Omental fat pad (tissue), 4 donors: Measurements from ENCODE around the gene TSTD1. TPM values are rescaled to one million over a fixed set of nuclear protein-coding genes. Genes with fewer than 3 reads are reported as not detected.

Experiments used
- ATAC-seq: fragments of 150-250 bp; one replicate; pipeline ENCODE4 v1.9.1; 2016; ENCODE audit warnings: mild to moderate bottlenecking, moderate library complexity; ENCODE audit not compliant: low FRiP score
- DNase-seq: peaks from one replicate; pipeline ENCODE4 v3.0.0-alpha.2; 2019; ENCODE audit warnings: low spot score
- total RNA-seq, 4 donors: library from RNA; depleted of rRNA; stranded (reverse); fragments of >200 nt; gene quantifications; one replicate each; pipeline ENCODE4 v1.1.0, GENCODE V29; 2016
- TF ChIP-seq, protein P1 (sequence below), 3 donors: fragments of 450-650 bp; IDR thresholded peaks; one replicate each; pipeline ENCODE4 v1.5.1; 2016 to 2017; ENCODE audit warnings: antibody characterized with exemption in 3 of 3, mild to moderate bottlenecking in 3 of 3, moderate library complexity in 2 of 3

Gene TSTD1, protein sequence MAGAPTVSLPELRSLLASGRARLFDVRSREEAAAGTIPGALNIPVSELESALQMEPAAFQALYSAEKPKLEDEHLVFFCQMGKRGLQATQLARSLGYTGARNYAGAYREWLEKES
- total RNA-seq: 10 to 100 TPM; 26.0 to 43.1 (median 30.5) TPM

- DNase-seq (no peak), ATAC-seq (peak; percentile 61)
- TF ChIP-seq, protein P1, sequence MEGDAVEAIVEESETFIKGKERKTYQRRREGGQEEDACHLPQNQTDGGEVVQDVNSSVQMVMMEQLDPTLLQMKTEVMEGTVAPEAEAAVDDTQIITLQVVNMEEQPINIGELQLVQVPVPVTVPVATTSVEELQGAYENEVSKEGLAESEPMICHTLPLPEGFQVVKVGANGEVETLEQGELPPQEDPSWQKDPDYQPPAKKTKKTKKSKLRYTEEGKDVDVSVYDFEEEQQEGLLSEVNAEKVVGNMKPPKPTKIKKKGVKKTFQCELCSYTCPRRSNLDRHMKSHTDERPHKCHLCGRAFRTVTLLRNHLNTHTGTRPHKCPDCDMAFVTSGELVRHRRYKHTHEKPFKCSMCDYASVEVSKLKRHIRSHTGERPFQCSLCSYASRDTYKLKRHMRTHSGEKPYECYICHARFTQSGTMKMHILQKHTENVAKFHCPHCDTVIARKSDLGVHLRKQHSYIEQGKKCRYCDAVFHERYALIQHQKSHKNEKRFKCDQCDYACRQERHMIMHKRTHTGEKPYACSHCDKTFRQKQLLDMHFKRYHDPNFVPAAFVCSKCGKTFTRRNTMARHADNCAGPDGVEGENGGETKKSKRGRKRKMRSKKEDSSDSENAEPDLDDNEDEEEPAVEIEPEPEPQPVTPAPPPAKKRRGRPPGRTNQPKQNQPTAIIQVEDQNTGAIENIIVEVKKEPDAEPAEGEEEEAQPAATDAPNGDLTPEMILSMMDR (IDR thresholded peaks at IDR 0.05): no peak
Measured at GRCh38 chr1:161038523-161039153, at the start of gene TSTD1. Gene TSTD1, minus strand, starts transcription at chr1:161038964. Its CDS starts 75 bp downstream, at chr1:161038889.

DNA sequence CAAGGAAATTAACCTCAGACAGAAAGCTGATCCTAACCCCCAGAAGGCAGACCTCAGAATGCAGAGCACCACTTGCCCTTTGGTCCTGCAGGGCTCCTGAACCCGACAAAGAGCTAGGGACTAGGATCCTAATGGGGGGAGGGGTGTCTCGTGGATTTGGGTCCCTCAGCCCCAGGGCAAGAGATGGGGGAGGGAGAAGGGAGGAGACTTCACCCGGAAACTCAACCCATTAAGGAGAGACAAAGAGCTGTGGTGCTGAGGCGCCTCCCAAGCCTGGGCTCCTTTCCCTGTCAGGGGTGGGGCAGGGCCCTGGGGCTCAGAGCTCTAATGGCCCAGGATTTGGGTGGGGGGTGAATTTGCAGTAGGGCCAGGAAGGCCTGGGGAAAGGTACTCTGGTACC is 47.7 kb upstream of the TSTD1 start:
- TF ChIP-seq, protein P1 (IDR thresholded peaks at IDR 0.05): no peak
- DNase-seq (no peak), ATAC-seq (no peak)

GRCh38 chr1:161085165-161085564 is 46.4 kb upstream of the TSTD1 start:
- DNase-seq (no peak), ATAC-seq (no peak)
- TF ChIP-seq, protein P1 (IDR thresholded peaks at IDR 0.05): no peak

- TF ChIP-seq, protein P1 (IDR thresholded peaks at IDR 0.05): no peak
- no peak for DNase-seq
- ATAC-seq: no peak
Measured at GRCh38 chr1:161084597-161084988, 45.8 kb upstream of the TSTD1 start.

DNA sequence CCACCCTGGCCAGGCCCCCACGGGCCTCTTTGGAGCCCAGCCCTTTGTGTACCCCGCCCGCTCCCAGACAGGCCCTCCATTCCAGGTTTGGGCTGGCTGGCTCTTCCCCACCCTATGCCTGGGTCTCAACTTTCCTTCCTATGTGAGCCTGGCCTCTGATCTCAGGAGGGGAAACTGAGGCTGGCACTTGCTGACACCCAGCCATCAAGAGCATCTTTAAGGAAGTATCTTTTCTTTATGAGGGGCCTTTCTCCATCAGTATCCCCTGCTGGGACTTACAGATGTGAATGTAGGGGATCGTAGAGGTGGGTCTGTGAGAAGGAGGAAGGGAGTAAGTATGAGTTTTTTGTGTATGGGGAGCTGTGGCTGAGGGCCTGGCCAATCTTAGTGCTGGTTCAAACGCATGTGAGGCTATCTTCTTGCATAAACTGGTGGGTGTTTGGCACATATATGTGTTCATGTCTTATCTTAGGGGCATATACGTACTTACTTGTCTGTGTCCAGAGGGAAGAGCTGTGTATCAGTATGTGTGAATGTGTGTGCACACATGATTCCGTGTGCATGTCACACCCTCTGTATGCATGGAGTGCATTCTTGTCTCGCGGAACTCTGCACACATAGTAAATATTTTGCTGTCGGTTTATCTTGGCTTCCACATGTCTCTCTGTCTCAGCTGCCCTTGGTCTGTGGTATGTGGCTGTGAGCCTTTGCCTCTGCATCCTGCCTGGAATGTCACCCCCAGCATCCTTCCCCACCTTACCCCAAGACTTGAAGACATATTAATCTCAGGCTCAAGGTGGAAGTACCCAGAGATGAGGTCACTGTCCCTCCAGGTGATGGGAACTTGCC is 45.2 kb upstream of the TSTD1 start:
- TF ChIP-seq, protein P1 (IDR thresholded peaks at IDR 0.05): no peak
- DNase-seq: no peak
- no peak for ATAC-seq

- DNase-seq: peak; percentile 39
- TF ChIP-seq, protein P1 (IDR thresholded peaks at IDR 0.05): no peak
- peak; percentile 84 for ATAC-seq
Measured at GRCh38 chr1:161082996-161083747, 44.4 kb upstream of the TSTD1 start.
